Measurements from ENCODE around the gene ETS2.
"Not testable (repeated sequence)": the region's sequence is repeated elsewhere in the genome, so short reads cannot be mapped to it uniquely, and the experiment has no call there.

The ETS2 gene

GRCh38 chr21:38819051-38819718 lies 13.5 kb downstream of the ETS2 start:
- DNase-seq, result no peak

GRCh38 chr21:38819719-38820159 lies 14.0 kb downstream of the ETS2 start:
- DNase-seq, result no peak

GRCh38 chr21:38820471-38821239 lies 14.9 kb downstream of the ETS2 start:
- no peak for DNase-seq

- DNase-seq, result no peak
Observed at GRCh38 chr21:38821248-38821647, 15.5 kb downstream of the ETS2 start.

GRCh38 chr21:38821959-38822682 lies 16.4 kb downstream of the ETS2 start:
- DNase-seq, result no peak

GRCh38 chr21:38822778-38823238 lies 17.1 kb downstream of the ETS2 start:
- DNase-seq, result no peak

GRCh38 chr21:38823737-38824123 lies 18.0 kb downstream of the ETS2 start:
- DNase-seq, result no peak

- DNase-seq, result no peak
Observed at GRCh38 chr21:38824124-38824822, 18.5 kb downstream of the ETS2 start.

- no peak for DNase-seq
Observed at GRCh38 chr21:38825269-38825668, 19.5 kb downstream of the ETS2 start.

- no peak for DNase-seq
Observed at GRCh38 chr21:38825921-38826320, 20.2 kb downstream of the ETS2 start.

- DNase-seq, result not testable (repeated sequence)
Observed at GRCh38 chr21:38828111-38828510, 22.4 kb downstream of the ETS2 start.

- DNase-seq, result peak in 1 of 2 experiments; percentile 13
Observed at GRCh38 chr21:38830671-38831525, 25.2 kb downstream of the ETS2 start.

- no peak for DNase-seq
Observed at GRCh38 chr21:38831526-38832467, 26.1 kb downstream of the ETS2 start.

- no peak for DNase-seq
Observed at GRCh38 chr21:38832664-38833063, 26.9 kb downstream of the ETS2 start.

GRCh38 chr21:38833117-38833516 lies 27.4 kb downstream of the ETS2 start:
- no peak for DNase-seq

GRCh38 chr21:38834725-38835124 lies 29.0 kb downstream of the ETS2 start:
- DNase-seq, result no peak

GRCh38 chr21:38837806-38838461 lies 32.2 kb downstream of the ETS2 start:
- no peak for DNase-seq

GRCh38 chr21:38838598-38839327 lies 33.0 kb downstream of the ETS2 start:
- no peak for DNase-seq

All from NCI-H526 (cell line).